ENCODE data around the gene TFF3.

Gene TFF3

GRCh38 chr21:42351626-42352440, 36.6 kb upstream of the TFF3 start:
- no peak for DNase-seq (ENCODE audit: low read depth)
- TF ChIP-seq, protein P1, sequence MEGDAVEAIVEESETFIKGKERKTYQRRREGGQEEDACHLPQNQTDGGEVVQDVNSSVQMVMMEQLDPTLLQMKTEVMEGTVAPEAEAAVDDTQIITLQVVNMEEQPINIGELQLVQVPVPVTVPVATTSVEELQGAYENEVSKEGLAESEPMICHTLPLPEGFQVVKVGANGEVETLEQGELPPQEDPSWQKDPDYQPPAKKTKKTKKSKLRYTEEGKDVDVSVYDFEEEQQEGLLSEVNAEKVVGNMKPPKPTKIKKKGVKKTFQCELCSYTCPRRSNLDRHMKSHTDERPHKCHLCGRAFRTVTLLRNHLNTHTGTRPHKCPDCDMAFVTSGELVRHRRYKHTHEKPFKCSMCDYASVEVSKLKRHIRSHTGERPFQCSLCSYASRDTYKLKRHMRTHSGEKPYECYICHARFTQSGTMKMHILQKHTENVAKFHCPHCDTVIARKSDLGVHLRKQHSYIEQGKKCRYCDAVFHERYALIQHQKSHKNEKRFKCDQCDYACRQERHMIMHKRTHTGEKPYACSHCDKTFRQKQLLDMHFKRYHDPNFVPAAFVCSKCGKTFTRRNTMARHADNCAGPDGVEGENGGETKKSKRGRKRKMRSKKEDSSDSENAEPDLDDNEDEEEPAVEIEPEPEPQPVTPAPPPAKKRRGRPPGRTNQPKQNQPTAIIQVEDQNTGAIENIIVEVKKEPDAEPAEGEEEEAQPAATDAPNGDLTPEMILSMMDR (IDR thresholded peaks at IDR 0.05; ENCODE audit: insufficient read depth, low read depth, low read length, missing control alignments), result no peak
- H3K4me3 ChIP-seq (ENCODE audit: low read depth, low read length), result no peak overlapping the region

DNA sequence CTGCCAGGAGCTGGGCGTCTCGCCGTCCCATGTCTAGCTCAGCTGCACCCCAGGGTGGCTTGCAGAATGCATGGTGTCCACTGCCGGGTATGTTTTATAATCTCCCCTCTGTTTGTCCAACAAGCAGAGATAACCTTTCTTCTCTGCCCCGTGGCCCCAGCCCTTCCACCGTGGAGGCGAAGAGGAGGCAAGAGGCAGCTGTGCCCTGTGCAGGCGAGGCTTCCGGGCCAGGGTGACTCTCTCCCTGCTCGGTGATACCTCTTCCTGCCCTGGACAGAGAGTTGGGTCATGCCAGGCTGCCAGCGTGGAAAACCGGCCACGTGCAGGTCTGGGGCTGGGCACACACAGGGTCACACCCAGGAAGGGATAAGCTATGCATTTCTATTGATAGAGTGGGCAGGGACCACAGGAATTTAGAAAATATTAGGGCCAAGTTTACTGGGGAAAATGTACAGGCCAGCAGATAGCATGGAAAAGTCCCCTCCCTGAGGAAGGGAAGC, 35.8 kb upstream of the TFF3 start, which contains the start of gene TFF2:
Gene TFF2 (minus strand): TSS at position 68 of the 500 bp plus-strand sequence. CDS start 37 bp downstream, at position 31.
- DNase-seq (ENCODE audit: low read depth), result no peak
- TF ChIP-seq, protein P1 (IDR thresholded peaks at IDR 0.05; ENCODE audit: insufficient read depth, low read depth, low read length, missing control alignments), result no peak
- H3K4me3 ChIP-seq (ENCODE audit: low read depth, low read length), result no peak within 1 kb of the TSS

- DNase-seq (ENCODE audit: low read depth), result no peak
- no peak overlapping the region for H3K4me3 ChIP-seq (ENCODE audit: low read depth, low read length)
- TF ChIP-seq, protein P1 (IDR thresholded peaks at IDR 0.05; ENCODE audit: insufficient read depth, low read depth, low read length, missing control alignments), result no peak
Observed at GRCh38 chr21:42350318-42350910, 35.2 kb upstream of the TFF3 start.

- TF ChIP-seq, protein P1 (IDR thresholded peaks at IDR 0.05; ENCODE audit: insufficient read depth, low read depth, low read length, missing control alignments), result no peak
- DNase-seq (ENCODE audit: low read depth), result no peak
- no peak overlapping the region for H3K4me3 ChIP-seq (ENCODE audit: low read depth, low read length)
Observed at GRCh38 chr21:42349420-42350317, 34.5 kb upstream of the TFF3 start.

GRCh38 chr21:42348762-42349161, 33.6 kb upstream of the TFF3 start:
- H3K4me3 ChIP-seq (ENCODE audit: low read depth, low read length), result no peak overlapping the region
- TF ChIP-seq, protein P1 (IDR thresholded peaks at IDR 0.05; ENCODE audit: insufficient read depth, low read depth, low read length, missing control alignments), result no peak
- no peak for DNase-seq (ENCODE audit: low read depth)

GRCh38 chr21:42347601-42348327, 32.6 kb upstream of the TFF3 start:
- DNase-seq (ENCODE audit: low read depth), result no peak
- H3K4me3 ChIP-seq (ENCODE audit: low read depth, low read length), result no peak overlapping the region
- TF ChIP-seq, protein P1 (IDR thresholded peaks at IDR 0.05; ENCODE audit: insufficient read depth, low read depth, low read length, missing control alignments), result no peak
